ENCODE data around the gene CDC37.
"Not testable (repeated sequence)": the region's sequence is repeated elsewhere in the genome, so short reads cannot be mapped to it uniquely, and the experiment has no call there.

CDC37 gene

GRCh38 chr19:10416083-10416379 is 12.7 kb upstream of the CDC37 start:
- no peak for FAIRE-seq
- DNase-seq (ENCODE audit: insufficient read length, low spot score): no peak
- TF ChIP-seq CTCF (IDR thresholded peaks at IDR 0.05; ENCODE audit: insufficient read depth, missing control alignments): no peak

- FAIRE-seq (no peak), DNase-seq (ENCODE audit: insufficient read length, low spot score) (no peak)
- TF ChIP-seq CTCF (IDR thresholded peaks at IDR 0.05; ENCODE audit: insufficient read depth, missing control alignments): no peak
Observed at GRCh38 chr19:10412257-10412977, 9.1 kb upstream of the CDC37 start.

- not testable (repeated sequence) for FAIRE-seq; DNase-seq (ENCODE audit: insufficient read length, low spot score)
Observed at GRCh38 chr19:10411224-10411623, 7.9 kb upstream of the CDC37 start.

GRCh38 chr19:10408511-10409283 is 5.4 kb upstream of the CDC37 start:
- TF ChIP-seq CTCF (IDR thresholded peaks at IDR 0.05; ENCODE audit: insufficient read depth, missing control alignments): no peak
- DNase-seq (ENCODE audit: insufficient read length, low spot score) (no peak), FAIRE-seq (no peak)

GRCh38 chr19:10407096-10407495 is 3.8 kb upstream of the CDC37 start:
- DNase-seq (ENCODE audit: insufficient read length, low spot score): no peak

GRCh38 chr19:10406191-10406590 is 2.8 kb upstream of the CDC37 start:
- DNase-seq (ENCODE audit: insufficient read length, low spot score) (no peak), FAIRE-seq (no peak)
- no peak for TF ChIP-seq CTCF (IDR thresholded peaks at IDR 0.05; ENCODE audit: insufficient read depth, missing control alignments)

More at GRCh38 chr19:10407096-10407495, 3.8 kb upstream of the CDC37 start:
- no peak for TF ChIP-seq CTCF (IDR thresholded peaks at IDR 0.05; ENCODE audit: insufficient read depth, missing control alignments)
- FAIRE-seq: no peak

GRCh38 chr19:10404888-10405820 is 1.8 kb upstream of the CDC37 start:
- TF ChIP-seq CTCF (IDR thresholded peaks at IDR 0.05; ENCODE audit: insufficient read depth, missing control alignments): no peak
- no peak for DNase-seq (ENCODE audit: insufficient read length, low spot score)

More at GRCh38 chr19:10404888-10405820, 1.8 kb upstream of the CDC37 start:
- no peak for FAIRE-seq
